Aorta (tissue), 5 donors: ENCODE measurements around the gene C11orf65. TPM values are rescaled to one million over a fixed set of nuclear protein-coding genes. Genes with fewer than 3 reads are reported as not detected.

ENCODE experiments used
- ATAC-seq: fragments of 200-7000 bp; cut with Tn5 transposase; one replicate; pipeline ENCODE4 v1.9.1; 2022; ENCODE audit warnings: moderate library complexity; ENCODE audit not compliant: low FRiP score
- DNase-seq, 2 donors: peaks; one replicate each; pipeline ENCODE4 v3.0.0-alpha.2; 2020
- H3K27ac ChIP-seq, 2 donors: one replicate each; pipeline ENCODE4 v1.5.1; 2013; ENCODE audit warnings: low read length in 2 of 2, mild to moderate bottlenecking in 2 of 2, moderate library complexity in 2 of 2, control low read depth in 1 of 2, inconsistent platforms in 1 of 2, low read depth in 1 of 2
- H3K27me3 ChIP-seq, 2 donors: one replicate each; pipeline ENCODE4 v1.6.1; 2013; ENCODE audit warnings: control low read depth in 1 of 2, low read length in 1 of 2, mild to moderate bottlenecking in 1 of 2, moderate library complexity in 1 of 2; ENCODE audit not compliant: insufficient read depth in 2 of 2, control insufficient read depth in 1 of 2
- H3K36me3 ChIP-seq, 2 donors: one replicate each; pipeline ENCODE4 v1.6.1; 2013; ENCODE audit warnings: control low read depth in 1 of 2, low read length in 1 of 2, mild to moderate bottlenecking in 1 of 2; ENCODE audit not compliant: insufficient read depth in 2 of 2, control insufficient read depth in 1 of 2
- H3K4me1 ChIP-seq, 2 donors: one replicate each; pipeline ENCODE4 v1.6.1; 2013; ENCODE audit warnings: low read length in 2 of 2, control low read depth in 1 of 2, mild to moderate bottlenecking in 1 of 2, moderate library complexity in 1 of 2; ENCODE audit not compliant: insufficient read depth in 2 of 2, control insufficient read depth in 1 of 2
- H3K4me3 ChIP-seq, 2 donors: one replicate each; pipeline ENCODE4 v1.5.1; 2013; ENCODE audit warnings: low read length in 2 of 2, control low read depth in 1 of 2, mild to moderate bottlenecking in 1 of 2
- H3K9me3 ChIP-seq: one replicate; pipeline ENCODE4 v1.6.1; 2013; ENCODE audit warnings: mild to moderate bottlenecking, low read length; ENCODE audit not compliant: control insufficient read depth
- WGBS, 2 donors: extraction: QIAGEN DNeasy Blood & Tissue Kit; methylation state at CpG; one replicate each; pipeline ENCODE4 v1.1.7; 2013; 5-methylcytosine and 5-hydroxymethylcytosine counted together
- intact Hi-C, 2 donors: fragments of 100-400 bp; cut with DNase I; formaldehyde crosslinking; loops; one replicate each; pipeline versions ENCODE4 v1.14.2 to v1.15.0; 2022
- polyA plus RNA-seq, 2 donors: library from polyadenylated mRNA; stranded (reverse); fragments of 200-250 nt; gene quantifications; one replicate each; pipeline ENCODE4 v1.2.3, GENCODE V29; 2013
- total RNA-seq, 2 donors: library from RNA; stranded (reverse); fragmentation: NEBNext Ultra II Directional; extraction: Animal tissue kit (Norgen Biotek cat#: 25700); gene quantifications; one replicate each; pipeline ENCODE4 v1.2.1, GENCODE V29; 2021
- donor health status: healthy with polysubstance abuse.
- donor health status: Bipolar disorder and iron deficiency.
- donor health status: DM: no; HTN: no; CAD: no.
- donor health status: DM: no; HTN: no; CAD: no.
- donor health status: DM: yes; HTN: yes; CAD: no.

The C11orf65 gene
- total and polyA plus RNA-seq, 4 donors = 0.36 TPM; not detected in 3

GRCh38 chr11:108369064-108369463, 98.3 kb downstream of the C11orf65 start:
- no peak overlapping the region for H3K4me3 ChIP-seq
- no peaks in the 10 kb centered on the region for H3K27me3 ChIP-seq
- no peaks in the 10 kb centered on the region for H3K4me1 ChIP-seq
- ATAC-seq = no peak
- intact Hi-C loops = no loop called here
- H3K36me3 ChIP-seq = peaks cover 0 to 1% of the 10 kb centered on the region in 2 donors
- no peak for DNase-seq
- H3K9me3 ChIP-seq = no peaks in the 10 kb centered on the region
- 73 to 82% methylated on average over 5 of the region's 5 CpGs for WGBS, 2 donors
- H3K27ac ChIP-seq = no peak overlapping the region

DNA sequence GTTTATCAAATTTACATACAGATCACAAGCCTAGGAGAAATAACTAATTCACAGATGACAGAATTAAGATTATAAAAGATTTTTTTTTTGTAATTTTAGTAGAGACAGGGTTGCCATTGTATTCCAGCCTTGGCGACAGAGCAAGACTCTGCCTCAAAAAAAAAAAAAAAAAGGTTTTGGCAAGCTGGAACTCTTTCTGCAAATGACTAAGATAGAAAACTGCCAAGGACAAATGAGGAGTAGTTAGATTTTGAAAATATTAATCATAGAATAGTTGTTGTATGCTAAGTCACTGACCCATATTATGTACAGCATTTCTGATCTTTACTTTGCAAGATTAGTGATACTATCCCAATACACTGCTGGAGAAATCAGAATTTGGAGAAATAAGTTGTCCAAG, 99.2 kb downstream of the C11orf65 start:
- no peak for ATAC-seq
- DNase-seq = no peak
- Histone ChIP-seq H3K27ac (no peak overlapping the region), H3K4me3 (no peak overlapping the region), H3K27me3 (no peaks in the 10 kb centered on the region), H3K4me1 (no peaks in the 10 kb centered on the region), H3K36me3 (peaks cover 0 to 1% of the 10 kb centered on the region in 2 donors), H3K9me3 (no peaks in the 10 kb centered on the region)
- WGBS, 2 donors = 37 to 43% methylated on average over 1 of the region's 1 CpG
- intact Hi-C loops = no loop called here

- WGBS, 2 donors = 51 to 79% methylated on average over 2 of the region's 2 CpGs
- ATAC-seq (no peak), DNase-seq (no peak)
- intact Hi-C loops = no loop called here
- no peaks in the 10 kb centered on the region for H3K9me3 ChIP-seq
- no peak overlapping the region for H3K4me3 ChIP-seq
- H3K4me1 ChIP-seq = no peaks in the 10 kb centered on the region
- no peaks in the 10 kb centered on the region for H3K27me3 ChIP-seq
- no peak overlapping the region for H3K27ac ChIP-seq
- H3K36me3 ChIP-seq = peaks cover 0 to 1% of the 10 kb centered on the region in 2 donors
Observed at GRCh38 chr11:108364159-108364558, 103.2 kb downstream of the C11orf65 start.

GRCh38 chr11:108351468-108351867, 115.9 kb downstream of the C11orf65 start:
- Histone ChIP-seq H3K4me3 (no peak overlapping the region), H3K27me3 (no peaks in the 10 kb centered on the region), H3K27ac (no peak overlapping the region), H3K9me3 (no peaks in the 10 kb centered on the region), H3K4me1 (no peaks in the 10 kb centered on the region), H3K36me3 (peaks cover 13 to 16% of the 10 kb centered on the region in 2 donors)
- ATAC-seq (no peak), DNase-seq (no peak)
- intact Hi-C loops = no loop called here

DNA sequence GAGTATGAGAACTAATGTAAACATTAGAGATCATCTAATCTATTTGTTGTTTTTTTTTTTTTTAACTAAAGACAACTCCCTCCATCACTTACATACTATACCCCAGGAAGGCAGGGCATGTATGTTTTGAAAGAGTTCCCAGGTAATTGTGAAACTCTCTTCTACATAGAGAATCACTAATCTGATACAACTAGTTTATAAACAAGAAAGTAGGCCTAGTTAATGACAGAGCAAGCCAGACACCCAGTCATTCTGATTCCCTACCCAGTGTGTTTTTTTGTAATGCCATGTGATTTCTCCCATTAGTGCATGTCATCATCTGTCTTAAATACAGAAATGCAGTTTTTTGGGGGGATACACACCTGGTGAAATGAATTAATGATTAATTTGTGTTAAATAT, 120.9 kb downstream of the C11orf65 start:
- peaks cover 3% of the 10 kb centered on the region in 2 donors for H3K36me3 ChIP-seq
- H3K27ac ChIP-seq = no peak overlapping the region
- intact Hi-C loops = no loop called here
- H3K4me1 ChIP-seq = no peaks in the 10 kb centered on the region
- H3K4me3 ChIP-seq = no peak overlapping the region
- DNase-seq (no peak), ATAC-seq (no peak)
- no peaks in the 10 kb centered on the region for H3K27me3 ChIP-seq
- H3K9me3 ChIP-seq = no peaks in the 10 kb centered on the region

DNA sequence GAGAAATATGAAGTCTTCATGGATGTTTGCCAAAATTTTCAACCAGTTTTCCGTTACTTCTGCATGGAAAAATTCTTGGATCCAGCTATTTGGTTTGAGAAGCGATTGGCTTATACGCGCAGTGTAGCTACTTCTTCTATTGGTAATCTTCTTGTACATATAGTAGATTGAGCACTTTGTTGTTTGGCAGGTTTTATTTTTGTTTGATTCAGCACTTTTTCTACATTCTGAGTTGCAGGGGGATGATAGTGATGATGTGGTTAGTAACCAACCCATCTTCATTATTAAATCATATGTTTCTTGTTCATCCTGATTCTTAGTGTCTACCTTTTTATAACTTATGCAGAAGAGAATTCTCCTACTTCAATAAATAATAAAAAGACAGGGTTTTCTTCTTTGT, 121.6 kb downstream of the C11orf65 start:
- intact Hi-C loops = no loop called here
- Histone ChIP-seq H3K36me3 (peaks cover 0 to 3% of the 10 kb centered on the region in 2 donors), H3K4me1 (no peaks in the 10 kb centered on the region), H3K4me3 (no peak overlapping the region), H3K27me3 (no peaks in the 10 kb centered on the region), H3K27ac (no peak overlapping the region), H3K9me3 (no peaks in the 10 kb centered on the region)
- no peak for DNase-seq
- ATAC-seq = no peak
- 95 to 99% methylated on average over 4 of the region's 4 CpGs for WGBS, 2 donors

DNA sequence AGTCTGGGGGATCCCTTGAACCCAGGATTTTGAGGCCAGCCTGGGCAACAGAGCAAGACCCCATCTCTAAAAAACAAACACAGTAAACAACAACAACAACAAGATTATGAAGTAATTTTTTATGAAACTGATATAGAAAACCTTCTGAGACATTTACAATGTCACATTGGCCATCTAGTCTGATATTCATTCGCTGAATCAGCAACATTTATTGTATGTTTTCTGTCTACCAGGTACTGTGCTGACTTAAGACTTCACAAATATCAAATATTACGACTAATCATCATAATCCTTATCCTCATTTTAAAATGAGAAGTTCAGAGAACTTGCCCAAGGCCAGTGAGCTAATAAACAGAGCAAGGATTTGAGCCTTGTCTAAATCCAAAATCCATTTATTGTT, 123.6 kb downstream of the C11orf65 start:
- Histone ChIP-seq H3K9me3 (no peaks in the 10 kb centered on the region), H3K4me1 (no peaks in the 10 kb centered on the region), H3K27ac (no peak overlapping the region), H3K27me3 (no peaks in the 10 kb centered on the region), H3K4me3 (no peak overlapping the region), H3K36me3 (no peaks in the 10 kb centered on the region)
- no peak for ATAC-seq
- DNase-seq = no peak
- intact Hi-C loops = no loop called here
- WGBS, 2 donors = 98 to 99% methylated on average over 2 of the region's 2 CpGs

GRCh38 chr11:108341654-108342053, 125.7 kb downstream of the C11orf65 start:
- Histone ChIP-seq H3K4me3 (no peak overlapping the region), H3K27ac (no peak overlapping the region), H3K4me1 (no peaks in the 10 kb centered on the region), H3K27me3 (no peaks in the 10 kb centered on the region), H3K36me3 (no peaks in the 10 kb centered on the region), H3K9me3 (no peaks in the 10 kb centered on the region)
- DNase-seq = no peak
- ATAC-seq = no peak
- intact Hi-C loops = no loop called here
- WGBS, 2 donors = 92 to 93% methylated on average over 4 of the region's 4 CpGs

- no peaks in the 10 kb centered on the region for H3K4me1 ChIP-seq
- H3K27me3 ChIP-seq = no peaks in the 10 kb centered on the region
- H3K4me3 ChIP-seq = no peak overlapping the region
- no peaks in the 10 kb centered on the region for H3K9me3 ChIP-seq
- intact Hi-C loops = no loop called here
- ATAC-seq = no peak
- 96 to 100% methylated on average over 1 of the region's 1 CpG for WGBS, 2 donors
- H3K36me3 ChIP-seq = peaks cover 2% of the 10 kb centered on the region in 2 donors
- no peak overlapping the region for H3K27ac ChIP-seq
- DNase-seq = no peak
Observed at GRCh38 chr11:108340973-108341372, 126.4 kb downstream of the C11orf65 start.
